Limb (tissue), 2 donors: ENCODE measurements around the gene SNAPC2.
"Not testable (repeated sequence)": the region's sequence is repeated elsewhere in the genome, so short reads cannot be mapped to it uniquely, and the experiment has no call there.

Experiments
- DNase-seq, 2 donors: peaks; one replicate each; pipeline ENCODE4 v3.0.0-alpha.2; 2016; ENCODE audit errors: extremely low spot score in 2 of 2

The SNAPC2 gene

DNA sequence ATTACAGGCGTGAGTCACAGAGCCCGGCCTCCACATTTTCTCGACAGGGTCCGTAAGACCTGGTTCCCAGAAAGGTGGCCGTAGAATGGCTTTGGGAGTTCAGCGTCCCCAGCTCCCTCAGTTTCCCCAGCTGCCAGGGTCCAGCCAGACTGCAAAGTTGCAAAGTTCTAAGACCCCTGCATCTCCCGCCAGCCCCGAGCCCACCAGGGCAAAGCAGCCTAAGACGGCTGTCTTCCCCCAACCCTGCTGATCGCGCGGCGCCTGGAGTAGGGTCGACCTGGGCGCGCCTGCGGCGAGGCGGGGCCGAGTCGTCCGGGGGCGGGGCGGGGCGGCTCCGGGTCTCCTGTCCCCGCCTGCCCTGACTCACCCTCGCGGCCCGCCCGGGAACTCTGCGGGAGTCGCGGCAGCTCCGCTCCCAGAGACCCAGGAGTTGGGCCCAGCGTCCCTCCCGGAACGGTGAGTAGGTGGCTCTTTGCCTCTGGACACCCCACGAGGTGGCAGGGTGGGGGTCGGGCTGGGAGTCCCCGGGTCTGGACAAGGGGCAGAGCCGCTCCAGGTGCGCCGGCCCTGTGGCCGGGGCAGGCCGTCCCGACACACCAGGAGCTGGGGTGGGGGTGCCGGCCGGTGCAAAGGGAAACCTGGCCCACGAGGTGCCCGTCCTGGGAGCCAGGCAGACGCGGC, 31.9 kb upstream of the SNAPC2 start, which contains the start of gene LRRC8E:
Gene LRRC8E (plus strand): TSS at position 366 of the 681 bp plus-strand sequence. CDS start 7,094 bp downstream, outside the sequence.
- peak in 1 of 2 donors; percentile 57 for DNase-seq

DNA sequence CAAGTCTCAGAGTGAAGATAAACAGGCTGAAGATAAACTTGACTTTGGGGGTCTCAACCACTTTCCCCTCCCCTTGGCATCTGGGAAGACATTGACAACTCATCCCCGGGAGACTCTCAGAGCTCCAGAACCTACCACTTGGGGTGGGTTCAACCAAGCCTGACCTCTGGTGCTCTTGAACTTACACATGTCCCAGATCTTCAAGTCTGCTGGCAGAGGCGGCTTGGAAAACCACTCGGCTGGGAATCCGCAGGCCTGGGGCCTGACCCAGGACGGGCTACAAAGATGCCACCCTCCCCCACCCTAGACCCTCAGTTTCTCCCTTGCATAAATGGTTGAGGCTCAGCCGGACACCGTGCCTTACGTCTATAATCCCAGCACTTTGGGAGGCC, 31.3 kb upstream of the SNAPC2 start:
- DNase-seq = no peak

DNA sequence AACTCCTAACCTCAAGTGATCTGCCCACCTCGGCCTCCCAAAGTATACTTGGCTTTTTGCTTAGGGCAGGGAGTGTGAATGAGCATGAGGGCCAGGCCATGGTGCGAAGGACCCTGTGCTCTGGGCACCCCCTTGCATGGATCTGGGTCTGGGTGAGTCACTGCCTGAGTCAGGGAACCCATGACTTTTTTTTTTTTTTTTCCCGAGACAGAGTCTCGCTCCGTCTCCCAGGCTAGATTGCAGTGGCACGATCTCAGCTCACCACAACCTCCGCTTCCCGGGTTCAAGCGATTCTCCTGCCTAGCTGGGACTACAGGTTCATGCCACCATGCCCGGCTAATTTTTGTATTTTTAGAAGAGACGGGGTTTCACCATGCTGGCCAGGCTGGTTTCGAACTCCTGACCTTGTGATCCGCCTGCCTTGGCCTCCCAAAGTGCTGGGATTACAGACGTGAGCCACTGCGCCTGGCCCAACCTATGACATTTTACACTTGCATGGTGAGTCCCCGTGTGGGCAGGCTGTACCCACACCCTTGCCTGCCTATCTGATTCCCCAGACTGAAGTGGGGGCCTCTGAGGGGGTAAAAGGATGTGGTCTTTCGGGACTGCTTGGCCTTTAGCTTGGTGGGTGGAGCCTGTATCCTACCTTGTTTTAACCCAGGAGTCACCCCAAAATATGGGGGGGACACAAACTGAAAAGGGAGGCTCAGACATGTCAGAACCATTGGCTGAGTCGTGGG, 26.6 kb upstream of the SNAPC2 start:
- DNase-seq = not testable (repeated sequence)

DNA sequence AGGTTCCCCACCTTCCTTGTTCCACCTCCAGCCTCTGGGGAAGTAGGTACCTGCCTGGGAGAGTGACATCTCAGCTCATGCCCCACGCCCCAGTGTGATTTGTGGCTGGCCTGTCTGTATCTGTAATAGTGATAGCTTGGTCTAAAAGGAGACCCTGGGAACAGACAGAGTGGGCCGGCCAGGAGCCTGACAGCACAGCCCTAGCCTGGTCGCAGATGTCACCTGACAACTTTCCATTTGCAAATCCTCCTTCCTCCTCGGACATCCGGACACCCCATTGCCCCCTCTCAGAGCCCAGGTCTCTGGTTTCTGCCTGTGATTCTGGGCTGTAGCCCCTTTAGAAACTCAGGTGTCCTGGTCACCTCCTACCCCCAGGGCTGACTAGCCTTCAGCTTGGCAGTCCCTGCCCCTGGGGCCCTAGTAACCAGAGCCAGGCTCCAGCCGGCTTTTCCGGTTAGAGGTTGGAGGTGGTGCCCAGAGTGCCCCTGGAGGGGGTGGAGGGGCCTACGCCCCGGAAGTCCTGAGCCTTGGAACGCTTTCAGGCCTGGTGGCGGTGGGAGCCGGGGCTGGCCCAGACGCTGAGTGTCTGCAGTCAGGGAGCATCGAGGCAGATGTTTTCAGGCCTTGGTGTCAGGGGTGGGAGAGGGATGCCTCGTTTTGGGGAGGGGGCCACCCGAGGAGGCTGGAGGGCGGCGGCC, 25.4 kb upstream of the SNAPC2 start:
- no peak for DNase-seq

DNA sequence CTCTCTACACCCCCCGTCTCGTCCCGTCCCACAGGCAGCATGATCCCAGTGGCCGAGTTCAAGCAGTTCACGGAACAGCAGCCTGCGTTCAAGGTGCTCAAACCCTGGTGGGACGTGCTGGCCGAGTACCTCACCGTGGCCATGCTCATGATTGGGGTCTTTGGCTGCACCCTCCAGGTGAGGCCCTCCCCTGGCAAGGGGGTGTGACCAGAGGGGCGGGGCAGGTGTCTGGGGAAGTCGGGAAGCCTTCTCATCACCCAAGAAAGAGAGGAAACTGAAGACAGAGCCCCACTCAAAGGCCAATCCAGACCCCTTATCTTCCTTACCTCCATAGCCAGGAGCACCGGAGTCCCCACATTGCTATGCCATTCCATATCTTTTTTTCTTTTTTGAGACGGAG, 24.6 kb upstream of the SNAPC2 start:
- no peak for DNase-seq

DNA sequence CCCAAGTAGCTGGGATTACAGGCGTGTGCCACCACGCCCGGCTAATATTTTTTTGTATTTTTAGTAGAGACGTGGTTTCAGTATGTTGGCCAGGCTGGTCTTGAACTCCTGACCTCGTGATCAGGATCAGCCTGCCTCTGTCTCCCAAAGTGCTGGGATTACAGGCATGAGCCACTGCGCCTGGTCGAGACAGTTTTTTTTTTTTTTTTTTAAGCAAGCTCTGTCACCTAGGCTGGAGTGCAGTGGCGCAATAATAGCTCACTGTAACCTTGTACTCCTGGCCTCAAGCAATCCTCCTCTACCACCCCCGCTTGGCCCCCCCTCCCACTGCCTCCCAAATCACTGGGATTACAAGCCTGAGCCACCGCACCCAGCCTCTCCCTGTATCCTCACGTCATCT, 22.8 kb upstream of the SNAPC2 start:
- no peak for DNase-seq

DNA sequence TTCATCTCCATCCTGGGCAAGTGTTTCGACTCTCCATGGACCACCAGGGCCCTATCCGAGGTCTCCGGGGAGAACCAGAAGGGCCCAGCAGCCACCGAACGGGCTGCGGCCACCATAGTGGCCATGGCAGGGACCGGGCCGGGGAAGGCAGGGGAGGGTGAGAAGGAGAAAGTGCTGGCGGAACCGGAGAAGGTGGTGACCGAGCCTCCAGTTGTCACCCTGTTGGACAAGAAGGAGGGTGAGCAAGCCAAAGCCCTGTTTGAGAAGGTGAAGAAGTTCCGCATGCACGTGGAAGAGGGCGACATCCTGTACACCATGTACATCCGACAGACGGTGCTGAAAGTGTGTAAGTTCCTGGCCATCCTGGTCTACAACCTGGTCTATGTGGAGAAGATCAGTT, 21.2 kb upstream of the SNAPC2 start:
- no peak for DNase-seq

DNA sequence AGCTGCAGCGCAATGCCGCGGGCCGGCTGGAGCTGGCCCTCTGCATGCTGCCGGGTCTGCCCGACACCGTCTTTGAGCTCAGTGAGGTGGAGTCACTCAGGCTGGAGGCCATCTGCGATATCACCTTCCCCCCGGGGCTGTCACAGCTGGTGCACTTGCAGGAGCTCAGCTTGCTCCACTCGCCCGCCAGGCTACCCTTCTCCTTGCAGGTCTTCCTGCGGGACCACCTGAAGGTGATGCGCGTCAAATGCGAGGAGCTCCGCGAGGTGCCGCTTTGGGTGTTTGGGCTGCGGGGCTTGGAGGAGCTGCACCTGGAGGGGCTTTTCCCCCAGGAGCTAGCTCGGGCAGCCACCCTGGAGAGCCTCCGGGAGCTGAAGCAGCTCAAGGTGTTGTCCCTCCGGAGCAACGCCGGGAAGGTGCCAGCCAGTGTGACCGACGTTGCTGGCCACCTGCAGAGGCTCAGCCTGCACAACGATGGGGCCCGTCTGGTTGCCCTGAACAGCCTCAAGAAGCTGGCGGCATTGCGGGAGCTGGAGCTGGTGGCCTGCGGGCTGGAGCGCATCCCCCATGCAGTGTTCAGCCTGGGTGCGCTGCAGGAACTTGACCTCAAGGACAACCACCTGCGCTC, 20.3 kb upstream of the SNAPC2 start:
- DNase-seq = no peak

DNA sequence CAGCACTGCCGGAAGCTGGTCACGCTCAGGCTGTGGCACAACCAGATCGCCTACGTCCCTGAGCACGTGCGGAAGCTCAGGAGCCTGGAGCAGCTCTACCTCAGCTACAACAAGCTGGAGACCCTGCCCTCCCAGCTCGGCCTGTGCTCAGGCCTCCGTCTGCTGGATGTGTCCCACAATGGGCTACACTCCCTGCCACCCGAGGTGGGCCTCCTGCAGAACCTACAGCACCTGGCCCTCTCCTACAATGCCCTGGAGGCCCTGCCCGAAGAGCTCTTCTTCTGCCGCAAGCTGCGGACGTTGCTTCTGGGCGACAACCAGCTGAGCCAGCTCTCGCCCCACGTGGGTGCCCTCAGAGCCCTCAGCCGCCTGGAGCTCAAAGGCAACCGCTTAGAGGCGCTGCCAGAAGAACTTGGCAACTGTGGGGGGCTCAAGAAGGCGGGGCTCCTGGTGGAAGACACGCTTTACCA, 19.7 kb upstream of the SNAPC2 start:
- no peak for DNase-seq

DNA sequence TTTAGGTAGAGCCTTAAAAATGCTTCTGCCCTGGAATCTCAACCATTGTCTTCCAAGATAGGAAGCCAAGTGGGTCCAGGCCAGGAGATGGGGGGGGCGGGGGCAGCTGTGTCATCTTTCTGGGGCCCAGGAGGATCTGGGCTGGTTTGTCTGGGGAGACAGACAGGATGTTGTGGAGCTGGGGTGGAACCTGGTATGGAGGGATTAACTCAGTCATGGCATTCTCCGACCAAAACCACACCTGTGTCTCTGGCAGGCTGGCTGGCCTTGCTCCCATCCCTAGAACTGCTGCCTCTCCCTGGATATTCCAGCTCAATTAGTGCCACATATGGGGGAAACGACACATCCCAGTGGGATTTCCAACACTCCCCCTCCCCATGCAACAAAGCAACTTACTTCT, 19.2 kb upstream of the SNAPC2 start:
- DNase-seq = no peak

DNA sequence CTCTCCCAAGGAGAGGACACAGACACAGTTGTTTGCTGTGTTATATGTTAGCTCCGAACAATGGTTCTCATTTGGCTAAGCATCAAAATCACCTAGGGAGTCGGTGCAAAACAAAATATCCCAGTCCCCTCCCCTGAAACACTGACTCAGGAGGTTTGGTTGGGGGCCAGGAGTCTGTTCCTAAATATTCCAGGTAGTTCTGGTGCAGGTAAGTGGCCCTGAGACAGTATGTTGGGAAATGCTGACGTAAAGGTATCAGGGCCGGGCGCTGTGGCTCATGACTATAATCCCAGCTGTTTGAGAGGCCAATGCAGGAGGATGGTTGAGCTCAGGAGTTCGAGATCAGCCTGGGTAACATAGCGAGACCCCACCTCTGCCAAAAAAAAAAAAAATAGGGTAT, 18.8 kb upstream of the SNAPC2 start:
- no peak for DNase-seq

DNA sequence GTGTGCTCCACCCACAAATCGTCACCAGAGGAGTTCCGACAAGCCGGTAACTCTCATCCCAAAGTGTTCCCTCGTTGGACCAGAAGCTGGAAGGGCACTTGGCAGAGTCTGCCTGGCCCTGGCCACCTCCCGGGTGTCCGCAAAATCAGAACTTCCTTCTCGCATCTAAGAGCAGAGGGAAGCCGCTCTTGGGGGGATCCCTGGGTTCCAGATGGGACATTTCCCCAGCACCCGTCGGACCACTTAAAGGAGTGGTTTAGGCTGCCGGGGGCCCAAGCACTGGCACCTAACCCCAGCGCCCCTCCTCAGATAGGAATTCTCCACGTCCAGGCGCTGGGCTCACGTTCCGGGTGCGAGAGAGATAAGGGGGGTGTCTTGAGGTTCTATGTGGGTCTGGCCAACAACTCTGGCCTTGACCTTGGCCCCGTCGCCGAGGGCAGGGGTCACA, 17.3 kb upstream of the SNAPC2 start:
- DNase-seq = no peak

DNA sequence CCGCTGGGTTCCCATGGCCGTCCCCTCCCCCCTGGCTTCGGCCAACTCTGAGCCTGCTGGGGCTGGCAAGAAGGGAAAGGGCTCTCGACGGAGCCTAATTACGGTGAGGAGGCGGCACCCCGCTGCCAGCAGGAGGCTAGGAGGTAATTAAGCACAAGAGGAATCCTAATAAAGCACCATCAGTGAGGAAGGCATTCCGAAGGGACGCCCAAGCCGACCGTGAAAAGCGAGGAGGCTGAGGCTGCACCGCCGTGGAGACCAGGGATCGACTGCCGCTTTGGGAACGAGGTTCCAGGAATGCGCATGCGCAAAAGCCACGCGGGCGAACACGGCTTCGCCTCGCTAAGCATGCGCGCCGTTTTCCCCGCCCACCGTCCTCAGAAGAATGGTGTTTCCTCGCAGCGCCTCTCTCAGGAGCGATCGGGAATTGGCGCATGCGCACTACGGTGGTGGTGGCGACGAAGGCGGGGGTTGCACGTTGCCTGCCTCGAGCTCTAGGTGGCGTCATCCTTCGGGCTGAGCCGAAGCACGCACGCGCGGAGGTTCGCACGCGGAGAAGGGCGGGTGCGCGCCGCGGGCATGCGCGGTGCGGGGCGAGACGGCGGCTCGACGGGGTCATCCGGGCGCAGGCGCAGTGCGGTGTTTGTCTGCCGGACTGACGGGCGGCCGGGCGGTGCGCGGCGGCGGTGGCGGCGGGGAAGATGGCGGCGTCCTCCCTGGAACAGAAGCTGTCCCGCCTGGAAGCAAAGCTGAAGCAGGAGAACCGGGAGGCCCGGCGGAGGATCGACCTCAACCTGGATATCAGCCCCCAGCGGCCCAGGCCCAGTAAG, 16.7 kb upstream of the SNAPC2 start, which contains the start of gene MAP2K7:
Gene MAP2K7 (plus strand): TSS at position 634 of the 830 bp plus-strand sequence. CDS start 68 bp downstream, at position 702.
- DNase-seq = peak; percentile 99 to 100

DNA sequence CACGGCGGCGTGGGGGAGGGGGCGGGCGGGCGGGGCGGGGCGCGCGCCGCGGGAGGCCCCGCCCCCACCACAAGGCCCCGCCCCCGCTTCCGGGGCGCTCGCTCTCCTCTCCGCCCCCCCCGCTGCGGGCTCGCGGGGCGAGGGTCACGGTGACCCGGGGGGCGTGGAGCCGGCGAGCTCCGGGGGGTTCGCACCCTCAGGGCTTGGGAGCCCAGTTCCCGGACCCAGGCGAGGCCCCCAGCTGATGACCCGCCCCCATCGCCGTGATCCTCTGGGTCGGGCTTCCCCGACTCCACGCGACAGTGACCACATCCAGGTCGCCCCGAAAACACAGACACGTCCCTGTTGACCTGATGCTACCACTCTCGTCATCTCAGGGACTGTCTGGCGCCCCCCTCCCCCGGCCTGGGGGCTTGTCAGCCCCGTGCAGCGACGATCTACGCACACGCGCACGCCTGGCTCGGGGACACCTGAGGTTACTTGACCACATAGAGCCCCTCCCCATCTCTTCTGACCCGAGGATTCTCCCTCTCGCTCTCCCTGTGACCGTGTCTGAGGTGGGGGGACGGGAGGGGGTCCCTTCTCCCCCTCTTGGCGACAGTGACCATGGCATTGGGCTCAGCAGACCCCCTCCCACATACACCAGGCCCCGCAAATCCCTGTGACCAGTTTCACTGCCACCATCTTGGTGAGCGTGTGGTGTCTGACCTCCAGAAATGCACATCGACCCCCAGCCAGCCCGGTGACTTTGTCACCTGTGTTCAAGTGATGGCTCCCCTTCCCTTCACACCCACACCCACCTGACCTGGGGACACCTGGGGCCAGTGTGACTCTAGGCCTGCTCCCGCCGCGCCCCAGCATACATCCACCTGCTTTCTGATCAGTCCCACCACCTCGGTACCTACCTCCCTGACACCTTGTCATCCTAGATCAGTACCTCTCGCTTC, 15.8 kb upstream of the SNAPC2 start:
- no peak for DNase-seq

DNA sequence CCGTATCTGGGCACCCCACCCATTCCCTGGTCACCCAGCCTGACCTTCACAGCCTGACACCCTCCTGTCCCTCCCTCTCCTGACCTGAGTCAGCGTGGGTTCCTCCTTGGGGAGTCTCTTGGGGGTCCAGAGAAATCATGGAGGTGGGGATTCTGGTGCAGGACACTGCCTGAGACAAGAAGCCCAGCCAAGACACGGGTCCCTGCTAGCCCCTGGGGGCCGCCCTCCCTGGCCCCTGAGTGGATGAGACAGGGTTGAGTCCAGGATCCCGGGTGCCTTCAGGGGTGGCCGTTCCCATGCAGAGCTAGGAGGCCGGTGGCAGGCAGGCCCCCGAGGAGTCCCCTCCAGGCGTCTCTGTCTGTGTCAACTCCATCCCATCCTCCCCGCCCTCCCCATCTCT, 14.9 kb upstream of the SNAPC2 start:
- DNase-seq = no peak

DNA sequence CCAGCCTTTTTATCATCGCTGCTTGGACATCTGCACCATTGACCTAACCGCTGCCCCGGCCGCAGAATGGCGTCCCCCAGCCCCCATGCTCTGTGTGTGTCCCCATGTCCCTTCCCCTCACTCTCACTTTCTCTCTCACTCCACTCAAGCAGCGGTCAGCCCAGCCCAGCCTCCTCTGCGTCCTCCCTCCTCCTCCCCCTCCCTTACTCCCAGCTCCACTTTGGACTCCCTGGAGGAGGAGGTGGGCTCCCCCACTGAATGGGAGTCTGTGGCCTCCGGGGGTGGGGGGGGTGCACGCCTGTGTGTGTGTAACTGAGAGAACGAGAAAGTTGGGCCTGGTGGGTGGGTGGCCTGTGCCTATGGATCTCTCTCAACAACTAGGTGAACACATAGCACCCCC, 14.3 kb upstream of the SNAPC2 start:
- DNase-seq = peak in 1 of 2 donors; percentile 32

DNA sequence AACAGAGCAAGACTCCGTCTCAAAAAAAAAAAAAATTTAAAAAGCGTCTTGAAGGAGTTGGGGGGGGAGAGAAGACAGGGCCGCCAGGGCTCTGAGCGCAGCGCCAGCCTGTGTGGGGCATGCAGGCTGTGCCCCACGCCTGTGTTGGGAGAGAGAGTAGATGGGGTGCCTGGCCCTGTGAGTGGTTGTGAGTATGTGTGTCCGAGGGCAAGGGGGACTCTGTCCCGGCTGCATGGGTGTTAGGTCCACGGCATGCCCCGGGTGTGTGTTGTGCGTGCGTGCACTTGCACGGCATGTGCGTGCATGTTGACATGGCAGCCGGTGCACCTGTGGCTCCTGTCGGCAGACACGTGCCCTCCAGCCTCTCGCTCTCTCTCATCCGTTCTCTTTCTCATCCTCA, 13.0 kb upstream of the SNAPC2 start:
- DNase-seq = no peak

DNA sequence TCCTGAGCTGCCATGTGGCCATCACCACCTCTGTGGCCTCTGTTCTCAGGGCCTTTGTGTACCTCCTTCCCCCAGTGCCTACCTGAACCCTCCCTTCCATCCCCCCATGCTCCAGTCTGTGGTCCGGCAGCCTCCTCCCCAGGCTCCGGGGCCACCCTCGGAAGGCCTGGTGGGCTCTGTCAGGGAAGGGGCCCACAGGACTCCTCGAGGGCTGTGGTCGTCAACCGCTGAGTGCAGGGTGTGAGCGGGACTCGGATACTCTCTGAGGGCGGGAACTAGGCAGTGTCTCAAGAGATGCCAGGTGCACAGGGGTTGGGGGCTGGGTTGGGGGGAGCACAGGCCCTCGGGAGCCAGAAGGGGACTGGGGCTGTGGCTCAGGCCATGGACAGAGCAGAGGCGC, 12.6 kb upstream of the SNAPC2 start:
- no peak for DNase-seq

DNA sequence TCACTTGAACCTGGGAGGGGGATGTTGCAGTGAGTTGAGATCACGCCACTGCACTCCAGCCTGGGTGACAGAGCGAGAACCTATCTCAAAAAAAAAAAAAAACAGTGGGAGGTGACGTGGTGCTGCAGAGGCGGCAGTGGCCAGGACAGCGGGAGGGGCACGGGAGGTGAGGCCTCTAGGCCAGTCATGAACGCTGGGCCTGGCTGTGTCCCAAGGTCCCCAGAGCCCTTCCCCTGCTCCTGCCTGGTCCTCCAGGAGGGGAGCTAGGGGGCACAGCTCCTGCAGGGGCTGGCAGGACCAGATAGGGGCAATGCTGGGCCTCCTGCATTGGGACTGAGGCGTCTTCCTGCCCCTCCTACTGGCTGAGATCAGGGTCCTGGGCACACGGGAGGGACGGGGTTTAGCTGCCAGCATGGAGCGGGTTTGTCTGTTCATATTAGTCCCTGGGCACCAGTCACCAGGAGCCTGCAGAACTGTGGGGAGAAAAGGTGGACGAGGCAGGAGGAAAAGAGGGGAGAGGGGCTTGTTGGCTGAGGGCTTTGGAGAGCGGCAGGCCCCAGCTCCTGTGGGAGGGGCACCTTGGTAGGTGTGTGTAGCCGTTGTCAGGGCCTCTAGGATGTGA, 11.9 kb upstream of the SNAPC2 start:
- DNase-seq = no peak
